WTC11 (cell line): ENCODE results near the gene PTPN21. TPM values are rescaled to one million over a fixed set of nuclear protein-coding genes. Genes with fewer than 3 reads are reported as not detected.

ENCODE experiments used
- ATAC-seq: fragments of 200-7000 bp; cut with Tn5 transposase; 2 replicates; pipeline ENCODE4 v1.10.0; 2021; ENCODE audit warnings: mild to moderate bottlenecking, moderate library complexity
- CTCF ChIA-PET: fragments of 300-600 bp; sonication (Branson Sonifier 250); formaldehyde crosslinking; loops from one replicate; lab custom pipeline; 2021; ENCODE audit warnings: antibody characterized with exemption; lab: Charles Lee
- POLR2A ChIA-PET: fragments of 350-600 bp; sonication (Branson Sonifier 250); formaldehyde crosslinking; loops from one replicate; lab custom pipeline; 2021; ENCODE audit warnings: antibody characterized with exemption; lab: Charles Lee
- DNase-seq: peaks from one replicate; pipeline ENCODE4 v3.0.0; 2021; ENCODE audit warnings: low spot score
- H3K27ac Mint-ChIP-seq: 2 replicates; pipeline ENCODE4 v1.8.0; 2021; ENCODE audit warnings: mixed read lengths
- H3K27me3 Mint-ChIP-seq: 2 replicates; pipeline ENCODE4 v1.8.0; 2021; ENCODE audit warnings: low read depth, mild to moderate bottlenecking, moderate library complexity, mixed read lengths
- H3K36me3 Mint-ChIP-seq: 2 replicates; pipeline ENCODE4 v1.8.0; 2021; ENCODE audit warnings: mixed read lengths
- H3K4me1 Mint-ChIP-seq: 2 replicates; pipeline ENCODE4 v1.8.0; 2022; ENCODE audit warnings: mixed read lengths
- H3K4me3 Mint-ChIP-seq: 2 replicates; pipeline ENCODE4 v1.8.0; 2021; ENCODE audit warnings: mild to moderate bottlenecking, moderate library complexity, mixed read lengths
- H3K9me3 Mint-ChIP-seq: 2 replicates; pipeline ENCODE4 v1.8.0; 2021; ENCODE audit warnings: mixed read lengths
- ATF2 ChIP-seq: sonication (generic); formaldehyde crosslinking; IDR thresholded peaks from 2 replicates; pipeline ENCODE4 v1.8.1; 2022; ENCODE audit warnings: low read depth, missing genetic modification reagents, borderline replicate concordance
- ATF3 ChIP-seq: sonication (generic); formaldehyde crosslinking; conservative IDR thresholded peaks from 2 replicates; pipeline ENCODE4 v1.8.1; 2022; ENCODE audit warnings: mild to moderate bottlenecking, missing genetic modification reagents
- CREB1 ChIP-seq: sonication (generic); formaldehyde crosslinking; IDR thresholded peaks from 2 replicates; pipeline ENCODE4 v1.8.0; 2023; ENCODE audit warnings: mild to moderate bottlenecking, missing genetic modification reagents
- E2F1 ChIP-seq: sonication (generic); formaldehyde crosslinking; IDR thresholded peaks from 2 replicates; pipeline ENCODE4 v1.8.0; 2022; ENCODE audit warnings: mild to moderate bottlenecking, missing genetic modification reagents
- E2F4 ChIP-seq: sonication (generic); formaldehyde crosslinking; IDR thresholded peaks from 2 replicates; pipeline ENCODE4 v1.8.1; 2022; ENCODE audit warnings: low read depth, mild to moderate bottlenecking, moderate library complexity, missing genetic modification reagents, borderline replicate concordance
- HMGA2 ChIP-seq: fragments of 250-450 bp; sonication (Bioruptor Pico); IDR thresholded peaks from 2 replicates; pipeline ENCODE4 v1.4.0; 2021; ENCODE audit warnings: mild to moderate bottlenecking, moderate library complexity
- HMGXB4 ChIP-seq: sonication (generic); formaldehyde crosslinking; IDR thresholded peaks from 2 replicates; pipeline ENCODE4 v1.8.1; 2023; ENCODE audit warnings: mild to moderate bottlenecking, moderate library complexity, missing genetic modification reagents
- MLX ChIP-seq: sonication (generic); formaldehyde crosslinking; IDR thresholded peaks from 2 replicates; pipeline ENCODE4 v1.8.1; 2023; ENCODE audit warnings: mild to moderate bottlenecking, missing genetic modification reagents, moderate library complexity
- MYBL2 ChIP-seq: sonication (generic); formaldehyde crosslinking; IDR thresholded peaks from 2 replicates; pipeline ENCODE4 v1.8.1; 2023; ENCODE audit warnings: mild to moderate bottlenecking, moderate library complexity, missing genetic modification reagents
- NR3C1 ChIP-seq: sonication (generic); formaldehyde crosslinking; conservative IDR thresholded peaks from 2 replicates; pipeline ENCODE4 v1.8.1; 2023; ENCODE audit warnings: low read depth, mild to moderate bottlenecking, missing genetic modification reagents
- PRRX2 ChIP-seq: fragments of 250-450 bp; sonication (Bioruptor Pico); IDR thresholded peaks from 2 replicates; pipeline ENCODE4 v1.8.0; 2021; ENCODE audit warnings: mild to moderate bottlenecking
- RORB ChIP-seq: fragments of 250-450 bp; sonication (Bioruptor Pico); IDR thresholded peaks from 2 replicates; pipeline ENCODE4 v1.9.0; 2021; ENCODE audit warnings: mild to moderate bottlenecking
- SMAD3 ChIP-seq: sonication (generic); formaldehyde crosslinking; IDR thresholded peaks from 2 replicates; pipeline ENCODE4 v1.8.0; 2022; ENCODE audit warnings: missing genetic modification reagents, mild to moderate bottlenecking, borderline replicate concordance
- SMAD4 ChIP-seq: sonication (generic); formaldehyde crosslinking; IDR thresholded peaks from 2 replicates; pipeline ENCODE4 v1.8.0; 2022; ENCODE audit warnings: mild to moderate bottlenecking, missing genetic modification reagents
- SP1 ChIP-seq: sonication (generic); formaldehyde crosslinking; conservative IDR thresholded peaks from 2 replicates; pipeline ENCODE4 v1.8.1; 2022; ENCODE audit warnings: missing genetic modification reagents
- TEAD4 ChIP-seq: sonication (generic); formaldehyde crosslinking; IDR thresholded peaks from 2 replicates; pipeline ENCODE4 v1.8.0; 2022; ENCODE audit warnings: mild to moderate bottlenecking, missing genetic modification reagents
- TP53 ChIP-seq: sonication (generic); formaldehyde crosslinking; IDR thresholded peaks from 2 replicates; pipeline ENCODE4 v1.8.1; 2023; ENCODE audit warnings: mild to moderate bottlenecking, missing genetic modification reagents
- ZNF138 ChIP-seq: sonication (generic); formaldehyde crosslinking; conservative IDR thresholded peaks from 2 replicates; pipeline ENCODE4 v1.8.1; 2022; ENCODE audit warnings: mild to moderate bottlenecking, moderate library complexity, missing genetic modification reagents
- total RNA-seq: library from RNA; stranded (reverse); gene quantifications from 3 replicates; pipeline ENCODE4 v1.2.3, GENCODE V29; 2021

The PTPN21 gene
- total RNA-seq, 1 experiment from 2014 or later, result 7.5 TPM

- ATAC-seq (no peak), DNase-seq (no peak)
- TF ChIP-seq E2F4 (CRISPR knock-in tag) (no peak), ATF3 (CRISPR knock-in tag) (no peak), HMGXB4 (CRISPR knock-in tag) (no peak), CREB1 (CRISPR knock-in tag) (no peak), MLX (no peak), SMAD3 (no peak), TP53 (CRISPR knock-in tag) (no peak), SMAD4 (CRISPR knock-in tag) (no peak), ZNF138 (CRISPR knock-in tag) (no peak), HMGA2 (CRISPR knock-in tag) (no peak), ATF2 (CRISPR knock-in tag) (no peak), NR3C1 (no peak), MYBL2 (CRISPR knock-in tag) (no peak)
- H3K9me3 Mint-ChIP-seq, result peaks cover 11% of the 10 kb centered on the region
- H3K4me3 Mint-ChIP-seq, result no peak overlapping the region
- ChIA-PET POLR2A (no interaction called here), CTCF (no interaction called here)
- peaks cover 18% of the 10 kb centered on the region for H3K36me3 Mint-ChIP-seq
- no peak overlapping the region for H3K27ac Mint-ChIP-seq
- peaks cover under 1% of the 10 kb centered on the region; the same call in 1 of the 2 replicates for H3K4me1 Mint-ChIP-seq
- H3K27me3 Mint-ChIP-seq, result no peaks in the 10 kb centered on the region
These were observed 133.5 kb downstream of the PTPN21 start for GRCh38 chr14:88421286-88421685.

GRCh38 chr14:88420187-88420586 lies 134.6 kb downstream of the PTPN21 start:
- CTCF ChIA-PET, result interaction anchor here (1.1 kb wide), 1 partner anchor 231 kb away, joined by 4 read pairs; no protein-coding TSS in a partner anchor
- POLR2A ChIA-PET, result no interaction called here
- TF ChIP-seq TEAD4 (CRISPR knock-in tag), result no peak
- peaks cover 17% of the 10 kb centered on the region for H3K9me3 Mint-ChIP-seq
- no peaks in the 10 kb centered on the region for H3K27me3 Mint-ChIP-seq
- H3K4me1 Mint-ChIP-seq, result no peaks in the 10 kb centered on the region
- ATAC-seq (no peak), DNase-seq (no peak)
- H3K4me3 Mint-ChIP-seq, result no peak overlapping the region
- H3K36me3 Mint-ChIP-seq, result peaks cover 21% of the 10 kb centered on the region
- H3K27ac Mint-ChIP-seq, result no peak overlapping the region

- DNase-seq, result no peak
- Mint-ChIP-seq H3K4me1 (no peaks in the 10 kb centered on the region), H3K36me3 (peaks cover 24% of the 10 kb centered on the region), H3K27me3 (no peaks in the 10 kb centered on the region), H3K4me3 (no peak overlapping the region), H3K27ac (no peak overlapping the region), H3K9me3 (peaks cover 28% of the 10 kb centered on the region)
- POLR2A ChIA-PET, result no interaction called here
- no peak for ATAC-seq
- CTCF ChIA-PET, result no interaction called here
- TF ChIP-seq RORB (CRISPR knock-in tag), result no peak
- no peak for TF ChIP-seq E2F1 (CRISPR knock-in tag)
- TF ChIP-seq SP1 (CRISPR knock-in tag), result no peak
- TF ChIP-seq PRRX2 (CRISPR knock-in tag), result no peak
These were observed 137.2 kb downstream of the PTPN21 start for GRCh38 chr14:88417594-88417993.

Other genes with a start within 250 kb of the PTPN21 start
- 0.53 to 0.96 TPM (median 0.87 TPM) in 3 replicates for gene KCNK10, start 231.7 kb downstream of the PTPN21 start, total RNA-seq
- 8.0 to 11.2 TPM (median 8.8 TPM) in 3 replicates for gene SPATA7, start 169.3 kb downstream of the PTPN21 start, total RNA-seq
- gene ZC3H14, start 8.0 kb upstream of the PTPN21 start, total RNA-seq, result 63.2 to 69.9 TPM (median 64.9 TPM) in 3 replicates
- 0.66 to 1.2 TPM (median 0.85 TPM) in 3 replicates for gene EML5, start 237.9 kb upstream of the PTPN21 start, total RNA-seq